ENCODE results near the gene FIGN. TPM values are rescaled to one million over a fixed set of nuclear protein-coding genes. Genes with fewer than 3 reads are reported as not detected.

The FIGN gene
- total RNA-seq, 6 experiments from 2014 or later: 1.3 to 4.4 (median 2.0) TPM

- no peak for DNase-seq
- H3K4me3 Mint-ChIP-seq: no peak overlapping the region
- TF ChIP-seq, protein P1, sequence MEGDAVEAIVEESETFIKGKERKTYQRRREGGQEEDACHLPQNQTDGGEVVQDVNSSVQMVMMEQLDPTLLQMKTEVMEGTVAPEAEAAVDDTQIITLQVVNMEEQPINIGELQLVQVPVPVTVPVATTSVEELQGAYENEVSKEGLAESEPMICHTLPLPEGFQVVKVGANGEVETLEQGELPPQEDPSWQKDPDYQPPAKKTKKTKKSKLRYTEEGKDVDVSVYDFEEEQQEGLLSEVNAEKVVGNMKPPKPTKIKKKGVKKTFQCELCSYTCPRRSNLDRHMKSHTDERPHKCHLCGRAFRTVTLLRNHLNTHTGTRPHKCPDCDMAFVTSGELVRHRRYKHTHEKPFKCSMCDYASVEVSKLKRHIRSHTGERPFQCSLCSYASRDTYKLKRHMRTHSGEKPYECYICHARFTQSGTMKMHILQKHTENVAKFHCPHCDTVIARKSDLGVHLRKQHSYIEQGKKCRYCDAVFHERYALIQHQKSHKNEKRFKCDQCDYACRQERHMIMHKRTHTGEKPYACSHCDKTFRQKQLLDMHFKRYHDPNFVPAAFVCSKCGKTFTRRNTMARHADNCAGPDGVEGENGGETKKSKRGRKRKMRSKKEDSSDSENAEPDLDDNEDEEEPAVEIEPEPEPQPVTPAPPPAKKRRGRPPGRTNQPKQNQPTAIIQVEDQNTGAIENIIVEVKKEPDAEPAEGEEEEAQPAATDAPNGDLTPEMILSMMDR (IDR thresholded peaks at IDR 0.05): no peak
- no peaks in the 10 kb centered on the region for H3K36me3 Mint-ChIP-seq (ENCODE audit: low read depth)
- H3K9me3 Mint-ChIP-seq: no peaks in the 10 kb centered on the region
- H3K27ac Mint-ChIP-seq: no peak overlapping the region
- H3K27me3 Mint-ChIP-seq (ENCODE audit: insufficient read depth): no peaks in the 10 kb centered on the region; the same call in 1 of the 2 replicates
- peaks cover 15% of the 10 kb centered on the region; the same call in 1 of the 2 replicates for H3K4me1 Mint-ChIP-seq (ENCODE audit: low read depth)
Measured at GRCh38 chr2:163551616-163552373, 184.0 kb downstream of the FIGN start.

DNA sequence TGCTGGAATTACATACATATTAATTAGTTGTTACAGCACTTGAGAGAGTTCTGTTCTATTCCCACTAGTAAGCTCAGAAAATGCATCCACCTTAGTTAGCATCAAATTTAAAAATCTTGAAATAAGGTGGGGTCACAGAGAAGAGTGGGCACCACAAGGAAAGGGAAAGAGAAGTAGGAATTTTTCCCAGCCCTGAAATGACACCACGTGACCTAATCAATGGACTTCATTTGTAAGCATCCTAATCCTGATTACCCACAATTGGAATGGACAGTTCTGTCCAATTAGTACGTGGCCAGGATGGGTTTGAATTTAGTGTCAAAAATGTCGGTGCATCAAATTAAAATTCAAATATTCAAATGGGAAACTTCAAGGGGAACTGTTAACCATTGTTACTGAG, 186.8 kb downstream of the FIGN start:
- TF ChIP-seq, protein P1 (IDR thresholded peaks at IDR 0.05): no peak
- Mint-ChIP-seq H3K4me3 (no peak overlapping the region), H3K36me3 (ENCODE audit: low read depth) (no peaks in the 10 kb centered on the region), H3K27me3 (ENCODE audit: insufficient read depth) (no peaks in the 10 kb centered on the region; the same call in 1 of the 2 replicates), H3K4me1 (ENCODE audit: low read depth) (no peaks in the 10 kb centered on the region), H3K9me3 (no peaks in the 10 kb centered on the region; the same call in 1 of the 2 replicates), H3K27ac (no peak overlapping the region)
- no peak for DNase-seq

All from HFFc6 (cell line).